ENCODE measurements around the gene EFNA5. TPM values are rescaled to one million over a fixed set of nuclear protein-coding genes. Genes with fewer than 3 reads are reported as not detected.

Gene EFNA5
- polyA plus RNA-seq, 4 donors = 0.54 to 3.5 (median 1.7) TPM; not detected in 1

GRCh38 chr5:107330903-107331302, 339.8 kb downstream of the EFNA5 start:
- no peak for FAIRE-seq
- Histone ChIP-seq H3K36me3 (ENCODE audit: control insufficient read depth in 3 of 3, insufficient read depth in 2 of 3, low read depth in 1 of 3, low read length in 3 of 3) (no peaks in the 10 kb centered on the region), H3K4me1 (ENCODE audit: control insufficient read depth in 3 of 3, insufficient read depth in 2 of 3, low read depth in 1 of 3, low read length in 2 of 3) (no peaks in the 10 kb centered on the region), H3K9me3 (ENCODE audit: control insufficient read depth in 2 of 2, insufficient read depth in 1 of 2, low read depth in 1 of 2, low read length in 1 of 2) (no peaks in the 10 kb centered on the region), H3K27me3 (ENCODE audit: control insufficient read depth in 3 of 3, insufficient read depth in 3 of 3, low read length in 3 of 3) (no peaks in the 10 kb centered on the region), H3K27ac (ENCODE audit: low read depth in 1 of 3, low read length in 2 of 3) (no peak overlapping the region), H3K4me3 (ENCODE audit: low read depth in 1 of 3, low read length in 3 of 3) (no peak overlapping the region)
- no peak for DNase-seq
- 94 to 98% (median 95%) methylated on average over 9 of the region's 9 CpGs for WGBS, 3 donors

DNA sequence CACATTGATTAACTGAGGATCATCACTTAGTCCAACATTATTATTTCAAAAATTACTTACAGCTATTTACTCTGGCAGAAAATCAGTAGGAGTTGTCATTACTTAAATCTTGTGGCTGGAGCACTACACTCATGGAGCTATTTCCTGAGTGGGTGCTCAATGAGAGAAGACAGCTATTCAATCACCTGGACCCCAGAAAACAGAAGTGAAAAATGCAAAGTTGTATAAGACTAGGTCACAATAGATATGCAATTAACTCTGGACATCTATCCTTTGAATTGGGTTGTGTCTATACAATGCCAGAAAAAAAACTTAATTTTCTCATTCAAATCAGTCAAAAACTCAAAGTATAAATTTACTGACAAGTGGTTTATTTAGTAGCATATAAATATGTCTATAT, 340.9 kb downstream of the EFNA5 start:
- no peak for DNase-seq
- no peaks in the 10 kb centered on the region for H3K4me1 ChIP-seq (ENCODE audit: control insufficient read depth in 3 of 3, insufficient read depth in 2 of 3, low read depth in 1 of 3, low read length in 2 of 3)
- H3K27me3 ChIP-seq (ENCODE audit: control insufficient read depth in 3 of 3, insufficient read depth in 3 of 3, low read length in 3 of 3) = no peaks in the 10 kb centered on the region
- no peaks in the 10 kb centered on the region for H3K9me3 ChIP-seq (ENCODE audit: control insufficient read depth in 2 of 2, insufficient read depth in 1 of 2, low read depth in 1 of 2, low read length in 1 of 2)
- H3K27ac ChIP-seq (ENCODE audit: low read depth in 1 of 3, low read length in 2 of 3) = no peak overlapping the region
- no peak for FAIRE-seq
- no peak overlapping the region for H3K4me3 ChIP-seq (ENCODE audit: low read depth in 1 of 3, low read length in 3 of 3)
- no peaks in the 10 kb centered on the region for H3K36me3 ChIP-seq (ENCODE audit: control insufficient read depth in 3 of 3, insufficient read depth in 2 of 3, low read depth in 1 of 3, low read length in 3 of 3)
